IPS-18a (cell line): ENCODE results near the gene EFR3B.

Experiments used
- H3K27ac ChIP-seq: one replicate; pipeline ENCODE4 v1.5.1; 2013; ENCODE audit warnings: low read length
- H3K27me3 ChIP-seq: one replicate; pipeline ENCODE4 v1.6.1; 2013; ENCODE audit warnings: mild to moderate bottlenecking, low read length; ENCODE audit not compliant: control insufficient read depth, insufficient read depth
- H3K36me3 ChIP-seq: one replicate; pipeline ENCODE4 v1.6.1; 2013; ENCODE audit warnings: low read depth, low read length; ENCODE audit not compliant: control insufficient read depth
- H3K4me1 ChIP-seq: one replicate; pipeline ENCODE4 v1.6.1; 2013; ENCODE audit warnings: low read depth, low read length; ENCODE audit not compliant: control insufficient read depth
- H3K4me3 ChIP-seq: one replicate; pipeline ENCODE4 v1.5.1; 2013; ENCODE audit warnings: low read length
- H3K9ac ChIP-seq: one replicate; pipeline ENCODE4 v1.6.1; 2013; ENCODE audit warnings: mild to moderate bottlenecking, low read length, moderate library complexity
- H3K9me3 ChIP-seq: one replicate; pipeline ENCODE4 v1.6.1; 2013; ENCODE audit warnings: low read depth, low read length; ENCODE audit not compliant: control insufficient read depth

Gene EFR3B

DNA sequence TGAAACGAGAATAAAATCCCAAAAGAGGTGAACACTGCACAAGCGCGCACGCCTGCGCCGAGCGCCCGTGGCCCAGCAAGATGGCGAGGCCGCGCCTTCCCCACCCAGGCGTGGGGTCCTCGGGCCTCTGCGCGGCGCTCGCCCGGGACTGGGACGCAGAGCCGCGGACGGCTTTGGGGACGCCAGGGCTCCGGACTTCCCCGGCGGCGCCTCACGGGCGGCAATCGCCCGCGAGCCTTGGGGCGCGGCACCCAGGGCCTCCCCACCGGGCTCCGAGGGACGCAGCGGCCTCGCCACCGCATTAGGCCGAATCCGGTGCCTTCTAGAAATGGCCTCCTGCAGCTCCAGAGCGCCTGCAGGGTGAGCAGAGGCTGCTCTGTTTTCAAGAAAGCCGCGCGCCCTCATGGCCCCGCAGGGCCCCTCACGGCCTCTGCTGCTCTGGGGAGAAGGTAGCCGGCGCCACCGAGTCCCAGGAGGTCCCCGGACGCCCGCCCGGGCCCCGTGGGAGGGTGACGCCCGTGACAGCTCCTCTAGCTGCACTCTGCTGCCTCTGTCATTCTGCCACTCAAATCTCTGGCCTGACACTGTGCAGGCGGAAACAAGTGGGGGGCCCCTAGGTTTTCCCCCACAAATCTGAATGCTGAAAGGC is 162.4 kb downstream of the EFR3B start:
- no peak overlapping the region for H3K9ac ChIP-seq
- H3K4me1 ChIP-seq = peaks cover 11% of the 10 kb centered on the region
- H3K9me3 ChIP-seq = no peaks in the 10 kb centered on the region
- H3K36me3 ChIP-seq = no peaks in the 10 kb centered on the region
- H3K27me3 ChIP-seq = no peaks in the 10 kb centered on the region
- no peak overlapping the region for H3K27ac ChIP-seq
- H3K4me3 ChIP-seq = no peak overlapping the region

GRCh38 chr2:25207078-25207545 is 165.2 kb downstream of the EFR3B start:
- Histone ChIP-seq H3K4me3 (no peak overlapping the region), H3K9ac (no peak overlapping the region), H3K9me3 (no peaks in the 10 kb centered on the region), H3K4me1 (peaks cover 11% of the 10 kb centered on the region), H3K27me3 (no peaks in the 10 kb centered on the region), H3K27ac (no peak overlapping the region), H3K36me3 (no peaks in the 10 kb centered on the region)
